ENCODE data around the gene FFAR4.

GRCh38 chr10:93599778-93600177 lies 33.3 kb downstream of the FFAR4 start:
- TF ChIP-seq TCF7L2 (IDR thresholded peaks at IDR 0.05; ENCODE audit: low read depth, low read length): no peak
- TF ChIP-seq CTCF (IDR thresholded peaks at IDR 0.05): no peak

Measured in Panc1 (cell line).